GM12875 (cell line): ENCODE data around the gene BMF.
"Not testable (repeated sequence)": the region's sequence is repeated elsewhere in the genome, so short reads cannot be mapped to it uniquely, and the experiment has no call there.

Experiments
- H3K4me3 ChIP-seq: one replicate; pipeline ENCODE4 v1.5.1; 2011; ENCODE audit warnings: low read depth, low read length, control low read depth
- TF ChIP-seq, protein P1 (sequence below): IDR thresholded peaks from 2 replicates; pipeline ENCODE4 v1.5.1; 2011; ENCODE audit warnings: low read depth, mild to moderate bottlenecking, control low read depth, inconsistent platforms, low read length, moderate library complexity, borderline replicate concordance; ENCODE audit not compliant: insufficient read depth

BMF gene

DNA sequence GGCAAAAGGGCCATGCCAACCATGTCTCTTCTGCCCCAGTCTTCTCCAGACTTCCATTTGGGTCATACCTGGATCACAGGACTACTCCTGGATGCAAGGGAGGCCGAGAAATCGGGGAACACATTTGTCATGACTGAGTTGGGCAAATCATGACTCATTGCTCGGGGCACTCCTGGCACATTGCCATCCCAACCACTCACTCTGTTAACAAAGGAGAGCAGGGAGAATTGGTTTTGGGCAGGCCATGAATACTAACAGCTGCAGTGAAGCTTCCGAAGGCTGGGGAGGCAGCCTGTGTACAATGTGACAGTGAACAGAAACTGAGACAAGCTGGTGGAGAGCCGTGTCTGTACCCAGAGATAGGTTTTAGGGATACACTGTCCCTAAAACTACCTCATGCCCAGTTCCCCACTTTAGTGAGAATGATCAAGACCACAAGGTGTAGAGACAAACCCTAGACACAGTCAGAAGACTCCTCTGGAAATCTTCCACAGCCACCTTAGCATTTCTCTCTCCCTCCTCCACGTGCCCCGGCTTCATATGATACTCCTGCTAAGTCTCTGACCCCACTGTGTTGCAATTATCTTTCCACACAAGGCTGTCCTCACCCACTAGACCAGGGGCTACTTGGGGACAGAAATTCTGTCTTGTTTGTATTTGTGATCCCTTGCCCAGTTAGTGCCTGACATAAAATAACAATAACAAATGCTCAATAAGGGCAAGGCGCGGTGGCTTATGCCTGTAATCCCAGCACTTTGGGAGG is 41.7 kb upstream of the BMF start:
- H3K4me3 ChIP-seq: no peak overlapping the region
- TF ChIP-seq, protein P1, sequence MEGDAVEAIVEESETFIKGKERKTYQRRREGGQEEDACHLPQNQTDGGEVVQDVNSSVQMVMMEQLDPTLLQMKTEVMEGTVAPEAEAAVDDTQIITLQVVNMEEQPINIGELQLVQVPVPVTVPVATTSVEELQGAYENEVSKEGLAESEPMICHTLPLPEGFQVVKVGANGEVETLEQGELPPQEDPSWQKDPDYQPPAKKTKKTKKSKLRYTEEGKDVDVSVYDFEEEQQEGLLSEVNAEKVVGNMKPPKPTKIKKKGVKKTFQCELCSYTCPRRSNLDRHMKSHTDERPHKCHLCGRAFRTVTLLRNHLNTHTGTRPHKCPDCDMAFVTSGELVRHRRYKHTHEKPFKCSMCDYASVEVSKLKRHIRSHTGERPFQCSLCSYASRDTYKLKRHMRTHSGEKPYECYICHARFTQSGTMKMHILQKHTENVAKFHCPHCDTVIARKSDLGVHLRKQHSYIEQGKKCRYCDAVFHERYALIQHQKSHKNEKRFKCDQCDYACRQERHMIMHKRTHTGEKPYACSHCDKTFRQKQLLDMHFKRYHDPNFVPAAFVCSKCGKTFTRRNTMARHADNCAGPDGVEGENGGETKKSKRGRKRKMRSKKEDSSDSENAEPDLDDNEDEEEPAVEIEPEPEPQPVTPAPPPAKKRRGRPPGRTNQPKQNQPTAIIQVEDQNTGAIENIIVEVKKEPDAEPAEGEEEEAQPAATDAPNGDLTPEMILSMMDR: no peak

DNA sequence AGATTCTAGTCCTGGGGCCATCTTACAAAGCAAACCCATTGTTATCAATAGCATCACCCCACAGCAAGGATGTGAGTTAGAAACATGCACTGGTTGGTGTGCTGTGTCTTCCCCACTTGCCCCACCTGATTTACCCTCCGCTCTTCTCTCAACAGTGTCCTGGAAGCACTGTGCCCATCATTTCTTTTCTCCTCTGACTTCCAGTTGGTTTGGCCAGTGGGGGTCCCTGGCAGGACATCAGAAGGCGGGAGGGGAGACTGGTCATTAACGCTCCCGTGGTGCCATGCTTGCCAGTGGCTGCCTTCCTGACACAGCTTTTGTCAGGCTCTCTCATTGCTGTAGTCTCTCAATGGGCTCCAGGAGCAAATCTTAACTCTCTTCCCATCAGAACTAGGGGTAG is 40.7 kb upstream of the BMF start:
- H3K4me3 ChIP-seq: no peak overlapping the region

DNA sequence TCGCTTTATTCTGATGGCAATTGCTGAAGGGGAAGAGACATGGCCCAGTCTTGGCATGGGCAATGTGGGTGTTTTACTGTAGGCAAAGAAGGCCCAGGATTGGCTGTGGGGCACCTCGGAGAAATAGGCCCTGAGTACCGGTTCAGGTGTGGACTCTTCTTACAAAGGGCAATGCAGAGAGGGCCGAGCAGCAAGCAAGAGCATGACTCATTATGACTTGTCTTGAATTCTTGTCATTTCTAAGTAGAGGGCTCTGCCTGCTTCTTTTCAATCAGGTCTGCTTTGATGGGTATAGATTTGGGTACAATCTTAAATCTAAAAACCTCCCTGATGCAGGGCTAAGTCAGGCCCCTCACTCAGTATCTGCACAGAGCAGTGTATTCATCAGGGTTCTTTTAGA is 37.4 kb upstream of the BMF start:
- H3K4me3 ChIP-seq: no peak overlapping the region
- TF ChIP-seq, protein P1: no peak

More for the DNA sequence above, 40.7 kb upstream of the BMF start:
- TF ChIP-seq, protein P1: no peak

DNA sequence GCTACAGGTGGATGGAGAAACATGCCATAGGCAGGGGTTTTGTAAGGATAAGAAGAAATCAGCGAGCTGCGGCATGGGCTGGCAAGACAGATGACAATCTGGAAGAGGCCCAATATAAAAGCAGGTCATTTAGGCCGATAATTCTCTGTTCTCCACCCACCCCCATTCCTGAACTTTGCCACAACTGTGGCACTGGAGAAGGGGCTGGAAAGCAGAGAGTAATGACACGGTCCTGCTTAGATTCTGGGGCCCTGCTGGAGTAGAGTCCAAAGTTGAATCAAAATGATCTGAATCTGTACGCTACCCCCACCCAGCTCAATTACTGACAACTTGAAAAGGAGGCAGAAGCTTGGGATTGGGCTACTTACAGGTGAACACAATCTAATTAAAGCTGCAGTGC is 33.7 kb upstream of the BMF start:
- TF ChIP-seq, protein P1: no peak

DNA sequence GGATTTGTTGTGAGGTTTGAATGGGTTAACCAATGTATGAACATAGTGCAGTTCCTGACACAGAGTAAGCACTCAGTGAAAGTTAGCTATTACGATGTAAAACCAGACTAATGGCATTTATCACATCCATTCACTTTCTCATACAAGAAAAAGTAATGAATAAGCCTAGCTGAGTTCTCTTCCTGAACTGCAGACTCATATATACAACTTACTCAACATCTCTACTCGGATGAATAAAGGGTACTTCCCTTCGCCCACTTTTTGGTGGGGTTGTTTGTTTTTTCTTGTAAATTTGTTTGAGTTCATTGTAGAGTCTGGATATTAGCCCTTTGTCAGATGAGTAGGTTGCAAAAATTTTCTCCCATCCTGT is 29.5 kb upstream of the BMF start:
- not testable (repeated sequence) for H3K4me3 ChIP-seq

More for the DNA sequence above, 33.7 kb upstream of the BMF start:
- H3K4me3 ChIP-seq: no peak overlapping the region

DNA sequence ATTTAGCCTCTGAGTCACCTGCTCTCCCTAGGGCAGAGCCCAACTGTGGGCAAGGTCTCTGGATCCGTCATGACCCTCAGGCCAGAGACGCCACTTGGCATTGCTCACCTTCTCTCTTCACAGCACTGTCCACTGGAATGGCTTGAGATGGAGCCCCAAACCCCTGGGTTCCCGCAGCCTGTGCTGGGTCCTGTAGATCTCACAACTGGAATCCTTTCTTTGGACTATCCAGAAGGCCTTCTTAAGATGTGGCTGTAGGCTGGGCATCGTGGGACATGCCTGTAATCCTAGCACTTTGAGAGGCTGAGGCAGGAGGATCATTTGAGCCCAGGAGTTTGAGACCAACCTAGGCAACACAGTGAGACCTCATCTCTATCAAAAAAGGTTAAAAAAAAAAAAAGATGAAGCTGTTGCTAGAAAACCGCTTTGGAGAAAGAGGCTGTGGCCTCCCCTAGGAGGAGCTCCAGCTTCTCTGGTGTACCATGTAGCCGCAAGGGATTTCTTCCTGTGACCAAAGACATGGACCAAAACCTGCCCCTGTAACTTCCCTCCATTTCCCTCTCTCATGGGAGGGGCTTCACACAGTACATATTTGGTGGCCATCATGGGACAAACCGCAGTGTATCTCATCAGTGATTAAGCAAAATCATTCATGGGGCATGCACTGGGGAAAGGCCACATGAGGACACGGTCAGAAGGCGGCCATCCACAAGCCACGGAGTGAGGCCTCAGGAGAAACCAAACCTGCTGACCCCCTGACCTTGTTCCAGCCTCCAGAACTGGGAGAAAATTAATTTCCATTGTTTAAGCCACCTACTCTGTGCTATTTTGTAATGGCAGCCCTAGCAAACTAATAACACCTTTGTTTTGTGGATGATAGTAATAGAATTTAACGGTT is 28.9 kb upstream of the BMF start:
- TF ChIP-seq, protein P1: no peak

DNA sequence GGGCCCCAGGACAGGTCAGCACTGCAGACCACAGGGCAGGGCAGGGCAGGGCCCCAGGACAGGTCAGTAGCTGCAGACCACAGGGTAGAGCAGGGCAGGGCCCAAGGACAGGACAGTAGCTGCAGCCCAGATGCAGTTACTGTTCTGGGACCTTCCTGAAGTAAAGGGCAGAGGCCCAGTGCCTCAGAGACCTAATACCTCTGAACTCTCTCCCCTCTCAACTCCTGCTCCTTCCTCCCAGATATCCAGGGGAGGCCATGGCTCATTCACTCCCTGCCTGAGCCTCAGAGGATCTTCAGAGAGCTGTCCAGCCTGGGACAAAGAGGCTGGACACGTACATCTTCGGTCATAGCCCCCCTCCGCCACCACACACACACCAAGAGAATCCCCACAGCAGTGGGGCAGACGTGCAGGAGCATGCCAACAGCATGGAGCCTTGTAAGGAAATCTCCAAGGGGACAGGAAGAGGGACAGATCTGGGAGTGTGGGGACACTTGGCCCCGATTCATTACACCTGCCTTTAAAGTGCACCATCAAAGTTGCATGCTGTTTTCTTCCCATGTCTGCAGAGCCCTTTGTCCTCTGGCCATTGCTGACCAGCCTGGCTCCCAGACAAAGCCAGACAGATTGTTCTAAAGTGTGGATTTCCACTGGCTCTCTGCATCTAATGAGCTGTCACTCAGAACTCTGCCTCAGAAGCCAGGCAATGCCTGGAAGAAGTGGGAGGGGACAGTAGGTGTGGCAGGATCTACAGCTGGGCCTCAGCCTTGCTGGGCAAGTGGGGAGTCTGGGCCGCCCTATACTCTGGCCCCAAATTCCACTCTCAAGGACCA is 28.0 kb upstream of the BMF start:
- TF ChIP-seq, protein P1: no peak
- no peak overlapping the region for H3K4me3 ChIP-seq

More for the DNA sequence above, 28.9 kb upstream of the BMF start:
- no peak overlapping the region for H3K4me3 ChIP-seq

DNA sequence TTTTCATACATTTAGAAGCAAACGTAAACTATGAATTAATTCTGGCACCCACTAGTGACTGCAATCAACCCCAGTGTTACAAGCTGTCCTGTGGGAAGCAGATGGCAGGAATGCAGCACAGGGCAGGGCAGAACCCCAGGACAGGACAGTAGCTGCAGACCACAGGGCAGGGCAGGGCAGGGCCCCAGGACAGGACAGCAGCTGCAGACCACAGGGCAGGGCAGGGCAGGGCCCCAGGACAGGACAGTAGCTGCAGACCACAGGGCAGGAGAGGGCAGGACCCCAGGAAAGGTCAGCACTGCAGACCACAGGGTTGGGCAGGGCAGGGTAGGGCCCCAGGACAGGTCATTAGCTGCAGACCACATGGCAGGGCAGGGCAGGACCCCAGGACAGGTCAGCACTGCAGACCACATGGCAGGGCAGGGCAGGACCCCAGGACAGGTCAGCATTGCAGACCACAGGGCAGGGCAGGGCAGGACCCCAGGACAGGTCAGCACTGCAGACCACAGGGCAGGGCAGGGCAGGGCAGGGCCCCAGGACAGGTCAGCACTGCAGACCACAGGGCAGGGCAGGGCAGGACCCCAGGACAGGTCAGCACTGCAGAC is 27.3 kb upstream of the BMF start:
- H3K4me3 ChIP-seq: not testable (repeated sequence)
